Fibroblast of lung (primary cell): ENCODE measurements around the gene CFAP299. TPM values are rescaled to one million over a fixed set of nuclear protein-coding genes. Genes with fewer than 3 reads are reported as not detected.

ENCODE experiments used
- DNase-seq, 2 donors: peaks; one replicate each; pipeline versions ENCODE4 v3.0.0 to v3.0.0-alpha.2; 2010; ENCODE audit warnings: low read depth in 2 of 2
- H2AFZ ChIP-seq: 2 replicates; pipeline ENCODE4 v1.5.1; 2012; ENCODE audit warnings: low read length, control low read depth, inconsistent platforms
- H3K27ac ChIP-seq: 2 replicates; pipeline ENCODE4 v1.5.1; 2011; ENCODE audit warnings: low read length, control low read depth; ENCODE audit not compliant: insufficient read depth
- H3K27me3 ChIP-seq: 2 replicates; pipeline ENCODE4 v1.5.1; 2011; ENCODE audit warnings: mild to moderate bottlenecking, low read length; ENCODE audit not compliant: control insufficient read depth, insufficient read depth
- H3K36me3 ChIP-seq: 2 replicates; pipeline ENCODE4 v1.5.1; 2011; ENCODE audit warnings: low read length; ENCODE audit not compliant: control insufficient read depth, insufficient read depth
- H3K4me1 ChIP-seq: 2 replicates; pipeline ENCODE4 v1.5.1; 2011; ENCODE audit warnings: low read length; ENCODE audit not compliant: control insufficient read depth, insufficient read depth; ENCODE audit errors: extremely low read depth
- H3K4me2 ChIP-seq: 2 replicates; pipeline ENCODE4 v1.5.1; 2011; ENCODE audit warnings: low read length, control low read depth; ENCODE audit not compliant: insufficient read depth; ENCODE audit errors: extremely low read depth
- H3K4me3 ChIP-seq, 4 experiments: fragments of 200-600 bp in 1 of 4; sonication (generic) in 1 of 4; replicated peaks in 1 of 4; 2 replicates each; pipeline ENCODE4 v1.5.1; 2011 to 2016; ENCODE audit warnings: low read length in 4 of 4, low read depth in 3 of 4, mild to moderate bottlenecking in 3 of 4, control low read depth in 2 of 4, inconsistent platforms in 1 of 4, mixed read lengths in 1 of 4; ENCODE audit not compliant: insufficient read depth in 1 of 4; ENCODE audit errors: control extremely low read depth in 1 of 4
- H3K79me2 ChIP-seq: 2 replicates; pipeline ENCODE4 v1.5.1; 2012; ENCODE audit warnings: mild to moderate bottlenecking, low read length, inconsistent platforms; ENCODE audit not compliant: control insufficient read depth, insufficient read depth
- H3K9ac ChIP-seq: 2 replicates; pipeline ENCODE4 v1.5.1; 2011; ENCODE audit warnings: mild to moderate bottlenecking, low read length, control low read depth; ENCODE audit not compliant: insufficient read depth
- H3K9me3 ChIP-seq: 2 replicates; pipeline ENCODE4 v1.5.1; 2012; ENCODE audit warnings: low read depth, low read length; ENCODE audit not compliant: control insufficient read depth, insufficient read depth
- H4K20me1 ChIP-seq: 2 replicates; pipeline ENCODE4 v1.5.1; 2011; ENCODE audit warnings: low read length; ENCODE audit not compliant: control insufficient read depth, insufficient read depth; ENCODE audit errors: extremely low read depth
- CTCF ChIP-seq, 2 donors: IDR thresholded peaks in 1 of 2; conservative IDR thresholded peaks in 1 of 2; 1 replicate in 1 of 2; 2 replicates in 1 of 2; pipeline ENCODE4 v1.5.1; 2011 to 2012; ENCODE audit warnings: low read length in 2 of 2, control low read depth in 1 of 2, inconsistent platforms in 1 of 2, low read depth in 1 of 2, mild to moderate bottlenecking in 1 of 2
- EZH2 ChIP-seq: IDR thresholded peaks from 2 replicates; pipeline ENCODE4 v1.5.1; 2012; ENCODE audit warnings: low read length, control low read depth, mild to moderate bottlenecking; ENCODE audit errors: missing control alignments
- polyA plus RNA-seq, 2 donors: library from polyadenylated mRNA; depleted of rRNA in 1 of 2; stranded (reverse) in 1 of 2; unstranded in 1 of 2; fragments of >200 nt; gene quantifications; 2 replicates each; pipeline ENCODE4 v1.2.1, GENCODE V29; 2011 to 2012; ENCODE audit warnings: missing spikeins in 1 of 2
- total RNA-seq: library from RNA; depleted of rRNA; stranded (reverse); fragments of >200 nt; gene quantifications from 2 replicates; pipeline ENCODE4 v1.2.1, GENCODE V29; 2014

The CFAP299 gene
- total and polyA plus RNA-seq, 2 donors (not counting 1 experiment from before 2014, with no cell fraction given) = 0.79 to 16.2 TPM

GRCh38 chr4:80913381-80913780 is 577.9 kb downstream of the CFAP299 start:
- Histone ChIP-seq H2AFZ (no peak overlapping the region), H3K4me3 (no peak overlapping the region), H3K4me2 (no peak overlapping the region), H3K9me3 (no peaks in the 10 kb centered on the region), H4K20me1 (no peaks in the 10 kb centered on the region), H3K27ac (no peak overlapping the region), H3K27me3 (no peaks in the 10 kb centered on the region), H3K9ac (no peak overlapping the region), H3K4me1 (no peaks in the 10 kb centered on the region), H3K79me2 (no peaks in the 10 kb centered on the region), H3K36me3 (no peaks in the 10 kb centered on the region)
- no peak for TF ChIP-seq CTCF (conservative IDR thresholded peaks at IDR 0.05 in 1 of 2, IDR thresholded peaks at IDR 0.05 in 1 of 2; ENCODE audit: low read depth in 1 of 2, low read length in 2 of 2)
- TF ChIP-seq EZH2 = no peak
- DNase-seq = no peak

- H3K27me3 ChIP-seq = no peaks in the 10 kb centered on the region
- H3K4me2 ChIP-seq = no peak overlapping the region
- H4K20me1 ChIP-seq = no peaks in the 10 kb centered on the region
- H3K27ac ChIP-seq = no peak overlapping the region
- no peak for DNase-seq
- H3K79me2 ChIP-seq = no peaks in the 10 kb centered on the region
- no peaks in the 10 kb centered on the region for H3K4me1 ChIP-seq
- H2AFZ ChIP-seq = no peak overlapping the region
- no peaks in the 10 kb centered on the region for H3K36me3 ChIP-seq
- TF ChIP-seq CTCF (conservative IDR thresholded peaks at IDR 0.05 in 1 of 2, IDR thresholded peaks at IDR 0.05 in 1 of 2; ENCODE audit: low read depth in 1 of 2, low read length in 2 of 2) (no peak), EZH2 (no peak)
- H3K4me3 ChIP-seq = no peak overlapping the region
- H3K9me3 ChIP-seq = no peaks in the 10 kb centered on the region
- H3K9ac ChIP-seq = no peak overlapping the region
Measured at GRCh38 chr4:80916770-80917169, 581.2 kb downstream of the CFAP299 start.

GRCh38 chr4:80918004-80918403 is 582.5 kb downstream of the CFAP299 start:
- no peaks in the 10 kb centered on the region for H3K36me3 ChIP-seq
- no peak overlapping the region for H3K4me2 ChIP-seq
- H3K9ac ChIP-seq = no peak overlapping the region
- H4K20me1 ChIP-seq = no peaks in the 10 kb centered on the region
- H3K27me3 ChIP-seq = no peaks in the 10 kb centered on the region
- no peaks in the 10 kb centered on the region for H3K4me1 ChIP-seq
- H3K79me2 ChIP-seq = no peaks in the 10 kb centered on the region
- DNase-seq = peak; percentile 3 to 12
- no peak overlapping the region for H3K4me3 ChIP-seq
- no peak overlapping the region for H2AFZ ChIP-seq
- no peak for TF ChIP-seq CTCF (conservative IDR thresholded peaks at IDR 0.05 in 1 of 2, IDR thresholded peaks at IDR 0.05 in 1 of 2; ENCODE audit: low read depth in 1 of 2, low read length in 2 of 2)
- TF ChIP-seq EZH2 = no peak
- H3K27ac ChIP-seq = no peak overlapping the region
- no peaks in the 10 kb centered on the region for H3K9me3 ChIP-seq
